K562 (cell line): Measurements from ENCODE around the gene NR0B2. TPM values are rescaled to one million over a fixed set of nuclear protein-coding genes. Genes with fewer than 3 reads are reported as not detected.

Experiments
- BCOR ChIP-seq: fragments of 450-650 bp; IDR thresholded peaks from 2 replicates; pipeline ENCODE4 v1.6.1; 2016
- E2F1 ChIP-seq: sonication (generic); formaldehyde crosslinking; IDR thresholded peaks from 2 replicates; pipeline ENCODE4 v1.8.1; 2023; ENCODE audit warnings: mild to moderate bottlenecking, missing genetic modification reagents, moderate library complexity
- FOXO4 ChIP-seq: fragments of 450-650 bp; formaldehyde crosslinking; IDR thresholded peaks from 2 replicates; pipeline ENCODE4 v1.4.0; 2020; ENCODE audit warnings: mild to moderate bottlenecking, moderate library complexity
- KHSRP ChIP-seq: fragments of 450-650 bp; IDR thresholded peaks from 2 replicates; pipeline ENCODE4 v1.6.1; 2017
- KLF6 ChIP-seq: fragments of 250-450 bp; sonication (Bioruptor Pico); IDR thresholded peaks from 2 replicates; pipeline ENCODE4 v1.4.0; 2020; ENCODE audit warnings: mild to moderate bottlenecking, moderate library complexity, borderline replicate concordance
- MXI1 ChIP-seq: IDR thresholded peaks from 2 replicates; pipeline ENCODE4 v1.6.1; 2011; ENCODE audit warnings: low read depth, mild to moderate bottlenecking, improper control_type of control experiment, low read length
- POLR2AphosphoS5 ChIP-seq: IDR thresholded peaks from 2 replicates; pipeline ENCODE4 v1.6.1; 2011; ENCODE audit warnings: mild to moderate bottlenecking, low read depth, low read length, moderate library complexity; ENCODE audit not compliant: control insufficient read depth, insufficient read depth
- POLR3A ChIP-seq: IDR thresholded peaks from 2 replicates; pipeline ENCODE4 v1.6.1; 2011; ENCODE audit warnings: borderline replicate concordance, mild to moderate bottlenecking, moderate library complexity; ENCODE audit not compliant: insufficient read length, insufficient read depth; ENCODE audit errors: extremely low read depth
- RB1 ChIP-seq: fragments of 450-650 bp; IDR thresholded peaks from 2 replicates; pipeline ENCODE4 v1.6.1; 2017; ENCODE audit warnings: low read depth, mild to moderate bottlenecking
- SRF ChIP-seq, 2 experiments: fragments of 250-450, 450-650 bp in 1 of 2; sonication (Bioruptor Pico) in 1 of 2; sonication (generic) in 1 of 2; formaldehyde crosslinking; IDR thresholded peaks; 2 replicates each; pipeline versions ENCODE4 v1.5.0 to v1.5.1; 2020 to 2022; ENCODE audit warnings: mild to moderate bottlenecking in 1 of 2, missing genetic modification reagents in 1 of 2
- TCF7 ChIP-seq: sonication (generic); IDR thresholded peaks from 2 replicates; pipeline ENCODE4 v1.6.1; 2016; ENCODE audit warnings: antibody characterized with exemption, borderline replicate concordance
- YY1 ChIP-seq, 3 experiments: IDR thresholded peaks; 2 replicates each; pipeline ENCODE4 v1.6.1; 2011; ENCODE audit warnings: low read length in 2 of 3, mild to moderate bottlenecking in 2 of 3, moderate library complexity in 2 of 3, borderline replicate concordance in 1 of 3, control low read depth in 1 of 3, low read depth in 1 of 3; ENCODE audit not compliant: insufficient read depth in 3 of 3, insufficient replicate concordance in 2 of 3, control insufficient read depth in 1 of 3, insufficient read length in 1 of 3; ENCODE audit errors: extremely low read depth in 1 of 3
- ZNF124 ChIP-seq: sonication (generic); formaldehyde crosslinking; IDR thresholded peaks from 2 replicates; pipeline ENCODE4 v1.8.1; 2022; ENCODE audit warnings: missing genetic modification reagents
- polyA plus RNA-seq, 8 experiments: library from polyadenylated mRNA; depleted of rRNA in 4 of 8; stranded (reverse) in 5 of 8; unstranded in 3 of 8; fragments of >200 nt; fragmentation: Nextera tagmentation in 2 of 8; fragmentation: Illumina TruSeq in 1 of 8; extraction: Ambion mirVana in 2 of 8; extraction: Trizol in 1 of 8; gene quantifications; 2 replicates each; pipeline versions ENCODE4 v1.2.1 to v1.2.3, GENCODE V29; 2011 to 2014; ENCODE audit warnings: inconsistent platforms in 1 of 8, missing spikeins in 1 of 8
- total RNA-seq, 7 experiments: library from RNA; depleted of rRNA in 6 of 7; stranded (reverse); fragments of >200 nt in 6 of 7; fragmentation: Illumina TruSeq in 2 of 7; extraction: Trizol in 2 of 7; gene quantifications; 2 replicates each; pipeline versions ENCODE4 v1.2.1 to v1.2.3, GENCODE V29; 2011 to 2021; ENCODE audit warnings: low replicate concordance in 1 of 7
- TF ChIP-seq, protein P1 (sequence below): sonication (generic); formaldehyde crosslinking; IDR thresholded peaks from 2 replicates; pipeline ENCODE4 v1.8.0; 2022; ENCODE audit warnings: mild to moderate bottlenecking, missing genetic modification reagents
- TF ChIP-seq, protein P2 (sequence below), 2 experiments: fragments of 150-350 bp in 1 of 2; IDR thresholded peaks; 2 replicates each; pipeline ENCODE4 v1.6.1; 2012 to 2016; ENCODE audit warnings: low read depth in 2 of 2, low read length in 2 of 2, mild to moderate bottlenecking in 1 of 2, moderate library complexity in 1 of 2

The NR0B2 gene
- total and polyA plus RNA-seq, 9 of the 15 experiments (the other 6 are each of a cell fraction or from before 2014, with no cell fraction given), result not detected

DNA sequence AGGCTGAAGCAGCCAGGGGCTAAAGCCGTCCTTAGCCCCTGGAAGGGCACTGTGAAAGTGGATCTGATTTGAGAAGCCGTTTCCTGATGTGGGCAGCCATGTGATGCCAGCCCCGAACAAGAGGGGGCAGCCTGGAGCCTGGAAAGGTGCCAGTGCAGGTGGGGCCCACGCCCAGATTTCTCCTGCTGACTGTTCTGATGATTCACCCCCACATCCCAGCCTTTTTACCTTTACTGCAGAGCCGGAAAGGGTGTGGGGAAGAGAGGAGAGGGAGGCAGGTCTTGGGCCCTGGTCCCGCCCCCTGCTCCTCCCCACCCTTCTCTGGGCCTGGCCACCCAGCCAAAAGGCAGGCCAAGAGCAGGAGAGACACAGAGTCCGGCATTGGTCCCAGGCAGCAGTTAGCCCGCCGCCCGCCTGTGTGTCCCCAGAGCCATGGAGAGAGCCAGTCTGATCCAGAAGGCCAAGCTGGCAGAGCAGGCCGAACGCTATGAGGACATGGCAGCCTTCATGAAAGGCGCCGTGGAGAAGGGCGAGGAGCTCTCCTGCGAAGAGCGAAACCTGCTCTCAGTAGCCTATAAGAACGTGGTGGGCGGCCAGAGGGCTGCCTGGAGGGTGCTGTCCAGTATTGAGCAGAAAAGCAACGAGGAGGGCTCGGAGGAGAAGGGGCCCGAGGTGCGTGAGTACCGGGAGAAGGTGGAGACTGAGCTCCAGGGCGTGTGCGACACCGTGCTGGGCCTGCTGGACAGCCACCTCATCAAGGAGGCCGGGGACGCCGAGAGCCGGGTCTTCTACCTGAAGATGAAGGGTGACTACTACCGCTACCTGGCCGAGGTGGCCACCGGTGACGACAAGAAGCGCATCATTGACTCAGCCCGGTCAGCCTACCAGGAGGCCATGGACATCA lies 50.7 kb downstream of the NR0B2 start, which contains the start of gene SFN (continued):
- no peak for TF ChIP-seq MXI1
- TF ChIP-seq POLR3A, result no peak
- TF ChIP-seq POLR2AphosphoS5, result peak; percentile 67; the same call in 1 of the 2 replicates
- TF ChIP-seq SRF (CRISPR knock-in tag; IDR thresholded peaks at IDR 0.05), result no peak
- no peak for TF ChIP-seq BCOR
- TF ChIP-seq, protein P1, sequence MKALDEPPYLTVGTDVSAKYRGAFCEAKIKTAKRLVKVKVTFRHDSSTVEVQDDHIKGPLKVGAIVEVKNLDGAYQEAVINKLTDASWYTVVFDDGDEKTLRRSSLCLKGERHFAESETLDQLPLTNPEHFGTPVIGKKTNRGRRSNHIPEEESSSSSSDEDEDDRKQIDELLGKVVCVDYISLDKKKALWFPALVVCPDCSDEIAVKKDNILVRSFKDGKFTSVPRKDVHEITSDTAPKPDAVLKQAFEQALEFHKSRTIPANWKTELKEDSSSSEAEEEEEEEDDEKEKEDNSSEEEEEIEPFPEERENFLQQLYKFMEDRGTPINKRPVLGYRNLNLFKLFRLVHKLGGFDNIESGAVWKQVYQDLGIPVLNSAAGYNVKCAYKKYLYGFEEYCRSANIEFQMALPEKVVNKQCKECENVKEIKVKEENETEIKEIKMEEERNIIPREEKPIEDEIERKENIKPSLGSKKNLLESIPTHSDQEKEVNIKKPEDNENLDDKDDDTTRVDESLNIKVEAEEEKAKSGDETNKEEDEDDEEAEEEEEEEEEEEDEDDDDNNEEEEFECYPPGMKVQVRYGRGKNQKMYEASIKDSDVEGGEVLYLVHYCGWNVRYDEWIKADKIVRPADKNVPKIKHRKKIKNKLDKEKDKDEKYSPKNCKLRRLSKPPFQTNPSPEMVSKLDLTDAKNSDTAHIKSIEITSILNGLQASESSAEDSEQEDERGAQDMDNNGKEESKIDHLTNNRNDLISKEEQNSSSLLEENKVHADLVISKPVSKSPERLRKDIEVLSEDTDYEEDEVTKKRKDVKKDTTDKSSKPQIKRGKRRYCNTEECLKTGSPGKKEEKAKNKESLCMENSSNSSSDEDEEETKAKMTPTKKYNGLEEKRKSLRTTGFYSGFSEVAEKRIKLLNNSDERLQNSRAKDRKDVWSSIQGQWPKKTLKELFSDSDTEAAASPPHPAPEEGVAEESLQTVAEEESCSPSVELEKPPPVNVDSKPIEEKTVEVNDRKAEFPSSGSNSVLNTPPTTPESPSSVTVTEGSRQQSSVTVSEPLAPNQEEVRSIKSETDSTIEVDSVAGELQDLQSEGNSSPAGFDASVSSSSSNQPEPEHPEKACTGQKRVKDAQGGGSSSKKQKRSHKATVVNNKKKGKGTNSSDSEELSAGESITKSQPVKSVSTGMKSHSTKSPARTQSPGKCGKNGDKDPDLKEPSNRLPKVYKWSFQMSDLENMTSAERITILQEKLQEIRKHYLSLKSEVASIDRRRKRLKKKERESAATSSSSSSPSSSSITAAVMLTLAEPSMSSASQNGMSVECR (CRISPR knock-in tag), result no peak
- peak in 1 of 3 experiments; percentile 32 for TF ChIP-seq YY1 (IDR thresholded peaks at IDR 0.05; ENCODE audit: borderline replicate concordance in 1 of 3, control insufficient read depth in 1 of 3, extremely low read depth in 1 of 3, insufficient read depth in 3 of 3, insufficient read length in 1 of 3, insufficient replicate concordance in 2 of 3, low read depth in 1 of 3, low read length in 2 of 3)
- no peak for TF ChIP-seq E2F1
- TF ChIP-seq TCF7, result no peak
- TF ChIP-seq, protein P2, sequence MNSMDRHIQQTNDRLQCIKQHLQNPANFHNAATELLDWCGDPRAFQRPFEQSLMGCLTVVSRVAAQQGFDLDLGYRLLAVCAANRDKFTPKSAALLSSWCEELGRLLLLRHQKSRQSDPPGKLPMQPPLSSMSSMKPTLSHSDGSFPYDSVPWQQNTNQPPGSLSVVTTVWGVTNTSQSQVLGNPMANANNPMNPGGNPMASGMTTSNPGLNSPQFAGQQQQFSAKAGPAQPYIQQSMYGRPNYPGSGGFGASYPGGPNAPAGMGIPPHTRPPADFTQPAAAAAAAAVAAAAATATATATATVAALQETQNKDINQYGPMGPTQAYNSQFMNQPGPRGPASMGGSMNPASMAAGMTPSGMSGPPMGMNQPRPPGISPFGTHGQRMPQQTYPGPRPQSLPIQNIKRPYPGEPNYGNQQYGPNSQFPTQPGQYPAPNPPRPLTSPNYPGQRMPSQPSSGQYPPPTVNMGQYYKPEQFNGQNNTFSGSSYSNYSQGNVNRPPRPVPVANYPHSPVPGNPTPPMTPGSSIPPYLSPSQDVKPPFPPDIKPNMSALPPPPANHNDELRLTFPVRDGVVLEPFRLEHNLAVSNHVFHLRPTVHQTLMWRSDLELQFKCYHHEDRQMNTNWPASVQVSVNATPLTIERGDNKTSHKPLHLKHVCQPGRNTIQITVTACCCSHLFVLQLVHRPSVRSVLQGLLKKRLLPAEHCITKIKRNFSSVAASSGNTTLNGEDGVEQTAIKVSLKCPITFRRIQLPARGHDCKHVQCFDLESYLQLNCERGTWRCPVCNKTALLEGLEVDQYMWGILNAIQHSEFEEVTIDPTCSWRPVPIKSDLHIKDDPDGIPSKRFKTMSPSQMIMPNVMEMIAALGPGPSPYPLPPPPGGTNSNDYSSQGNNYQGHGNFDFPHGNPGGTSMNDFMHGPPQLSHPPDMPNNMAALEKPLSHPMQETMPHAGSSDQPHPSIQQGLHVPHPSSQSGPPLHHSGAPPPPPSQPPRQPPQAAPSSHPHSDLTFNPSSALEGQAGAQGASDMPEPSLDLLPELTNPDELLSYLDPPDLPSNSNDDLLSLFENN (IDR thresholded peaks at IDR 0.05; ENCODE audit: low read depth in 2 of 2, low read length in 2 of 2), result no peak
- TF ChIP-seq KLF6, result no peak
- no peak for TF ChIP-seq RB1
- TF ChIP-seq ZNF124 (CRISPR knock-in tag), result no peak
- TF ChIP-seq KHSRP, result no peak
- no peak for TF ChIP-seq FOXO4 (CRISPR knock-in tag)
